Tibial nerve (tissue), 4 donors: ENCODE measurements around the gene PCLO.

Source experiments
- CTCF ChIP-seq, 5 experiments: fragments of 200-600 bp in 3 of 5; fragments of 450-650 bp in 2 of 5; sonication (generic) in 3 of 5; IDR thresholded peaks; one replicate each; pipeline ENCODE4 v1.5.1; 2016 to 2019; ENCODE audit warnings: antibody characterized with exemption in 5 of 5, mild to moderate bottlenecking in 3 of 5, moderate library complexity in 2 of 5
- EP300 ChIP-seq, 2 donors: sonication (generic); formaldehyde crosslinking; IDR thresholded peaks; one replicate each; pipeline ENCODE4 v1.6.1; 2017; ENCODE audit warnings: antibody characterized with exemption in 2 of 2, mild to moderate bottlenecking in 1 of 2
- POLR2A ChIP-seq, 2 donors: fragments of 450-650 bp; IDR thresholded peaks; one replicate each; pipeline ENCODE4 v1.6.1; 2017; ENCODE audit warnings: antibody characterized with exemption in 2 of 2, mild to moderate bottlenecking in 2 of 2, moderate library complexity in 2 of 2

- no peak for TF ChIP-seq POLR2A (IDR thresholded peaks at IDR 0.05)
- no peak for TF ChIP-seq CTCF (IDR thresholded peaks at IDR 0.05)
- TF ChIP-seq EP300 (IDR thresholded peaks at IDR 0.05) = no peak
Observed at GRCh38 chr7:82961240-82961639, 201.4 kb downstream of the PCLO start.
